ENCODE measurements around the gene LSAMP.

LSAMP gene

DNA sequence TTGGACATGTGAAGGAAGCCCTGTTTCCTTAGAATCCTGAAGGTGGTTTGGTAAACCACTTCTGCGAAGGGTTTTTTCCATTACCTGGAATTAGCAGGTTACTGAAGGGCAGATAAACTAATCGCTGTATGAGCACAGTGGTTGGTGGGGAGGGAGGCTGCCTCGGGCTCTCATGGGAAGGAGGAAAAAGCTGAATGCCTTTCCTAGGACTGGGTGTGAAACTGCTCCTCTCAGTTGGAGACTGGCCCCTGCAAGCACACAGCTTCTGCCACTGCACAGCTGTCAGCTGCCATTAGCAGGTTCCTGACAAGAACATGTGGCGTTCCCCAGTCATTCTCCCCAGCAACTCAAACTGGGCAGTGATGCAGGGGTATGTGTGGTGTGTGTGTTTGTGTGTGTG is 445.7 kb downstream of the LSAMP start:
- TF ChIP-seq, protein P1, sequence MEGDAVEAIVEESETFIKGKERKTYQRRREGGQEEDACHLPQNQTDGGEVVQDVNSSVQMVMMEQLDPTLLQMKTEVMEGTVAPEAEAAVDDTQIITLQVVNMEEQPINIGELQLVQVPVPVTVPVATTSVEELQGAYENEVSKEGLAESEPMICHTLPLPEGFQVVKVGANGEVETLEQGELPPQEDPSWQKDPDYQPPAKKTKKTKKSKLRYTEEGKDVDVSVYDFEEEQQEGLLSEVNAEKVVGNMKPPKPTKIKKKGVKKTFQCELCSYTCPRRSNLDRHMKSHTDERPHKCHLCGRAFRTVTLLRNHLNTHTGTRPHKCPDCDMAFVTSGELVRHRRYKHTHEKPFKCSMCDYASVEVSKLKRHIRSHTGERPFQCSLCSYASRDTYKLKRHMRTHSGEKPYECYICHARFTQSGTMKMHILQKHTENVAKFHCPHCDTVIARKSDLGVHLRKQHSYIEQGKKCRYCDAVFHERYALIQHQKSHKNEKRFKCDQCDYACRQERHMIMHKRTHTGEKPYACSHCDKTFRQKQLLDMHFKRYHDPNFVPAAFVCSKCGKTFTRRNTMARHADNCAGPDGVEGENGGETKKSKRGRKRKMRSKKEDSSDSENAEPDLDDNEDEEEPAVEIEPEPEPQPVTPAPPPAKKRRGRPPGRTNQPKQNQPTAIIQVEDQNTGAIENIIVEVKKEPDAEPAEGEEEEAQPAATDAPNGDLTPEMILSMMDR (conservative IDR thresholded peaks at IDR 0.05; ENCODE audit: low read depth, low read length) = no peak
- DNase-seq (ENCODE audit: low read depth) = peak; percentile 45

GRCh38 chr3:115999001-115999585 is 446.2 kb downstream of the LSAMP start:
- DNase-seq (ENCODE audit: low read depth) = no peak
- TF ChIP-seq, protein P1 (conservative IDR thresholded peaks at IDR 0.05; ENCODE audit: low read depth, low read length) = no peak
- H3K4me3 ChIP-seq (ENCODE audit: low read depth, low read length) = no peak overlapping the region

More for the DNA sequence above, 445.7 kb downstream of the LSAMP start:
- H3K4me3 ChIP-seq (ENCODE audit: low read depth, low read length) = no peak overlapping the region

DNA sequence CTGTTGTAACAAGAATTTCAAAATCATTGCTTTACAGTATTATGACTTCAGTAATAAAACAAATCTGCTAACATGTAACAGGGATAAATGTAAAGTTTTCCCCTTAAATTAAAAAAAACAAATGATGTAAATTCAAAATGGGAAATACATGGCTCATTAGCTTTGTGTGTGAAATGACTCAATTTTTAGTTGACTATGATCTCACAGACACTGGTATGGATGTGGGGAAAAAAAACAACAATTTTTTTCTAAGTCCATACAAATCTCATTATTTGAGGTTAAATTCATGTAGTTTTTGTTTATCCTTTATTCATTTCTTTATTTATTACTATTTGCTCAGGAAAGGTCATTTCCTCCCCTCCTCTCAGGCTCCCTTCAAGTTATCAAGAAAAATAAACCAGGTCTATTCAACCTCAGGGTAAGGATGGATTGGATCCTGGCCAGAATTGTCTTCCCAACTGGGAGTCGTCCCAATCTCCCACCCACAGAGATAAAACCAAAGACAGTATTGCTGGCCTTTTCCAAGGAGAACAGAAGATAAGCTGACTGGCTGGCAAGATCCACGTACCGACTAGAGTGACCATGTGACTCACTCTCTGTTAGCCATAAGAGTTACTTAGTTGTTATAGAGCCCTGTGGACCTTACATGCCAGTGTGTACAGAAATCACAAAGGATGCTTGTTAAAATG is 448.7 kb downstream of the LSAMP start:
- DNase-seq (ENCODE audit: low read depth) = no peak
- TF ChIP-seq, protein P1 (conservative IDR thresholded peaks at IDR 0.05; ENCODE audit: low read depth, low read length) = no peak
- no peak overlapping the region for H3K4me3 ChIP-seq (ENCODE audit: low read depth, low read length)

GRCh38 chr3:115990669-115991068 is 454.6 kb downstream of the LSAMP start:
- DNase-seq (ENCODE audit: low read depth) = no peak
- H3K4me3 ChIP-seq (ENCODE audit: low read depth, low read length) = no peak overlapping the region
- TF ChIP-seq, protein P1 (conservative IDR thresholded peaks at IDR 0.05; ENCODE audit: low read depth, low read length) = no peak

GRCh38 chr3:115989684-115990421 is 455.4 kb downstream of the LSAMP start:
- no peak overlapping the region for H3K4me3 ChIP-seq (ENCODE audit: low read depth, low read length)
- peak; percentile 73 for DNase-seq (ENCODE audit: low read depth)
- TF ChIP-seq, protein P1 (conservative IDR thresholded peaks at IDR 0.05; ENCODE audit: low read depth, low read length) = no peak

GRCh38 chr3:115986555-115987207 is 458.6 kb downstream of the LSAMP start:
- TF ChIP-seq, protein P1 (conservative IDR thresholded peaks at IDR 0.05; ENCODE audit: low read depth, low read length) = peak; percentile 69
- H3K4me3 ChIP-seq (ENCODE audit: low read depth, low read length) = no peak overlapping the region
- peak; percentile 71 for DNase-seq (ENCODE audit: low read depth)
